Measurements from ENCODE around the gene LTB4R2. TPM values are rescaled to one million over a fixed set of nuclear protein-coding genes. Genes with fewer than 3 reads are reported as not detected.

The LTB4R2 gene
- total and polyA plus RNA-seq, 2 of the 8 experiments (the other 6 are each of a cell fraction or from before 2014, with no cell fraction given), result 5.3 to 6.7 TPM

DNA sequence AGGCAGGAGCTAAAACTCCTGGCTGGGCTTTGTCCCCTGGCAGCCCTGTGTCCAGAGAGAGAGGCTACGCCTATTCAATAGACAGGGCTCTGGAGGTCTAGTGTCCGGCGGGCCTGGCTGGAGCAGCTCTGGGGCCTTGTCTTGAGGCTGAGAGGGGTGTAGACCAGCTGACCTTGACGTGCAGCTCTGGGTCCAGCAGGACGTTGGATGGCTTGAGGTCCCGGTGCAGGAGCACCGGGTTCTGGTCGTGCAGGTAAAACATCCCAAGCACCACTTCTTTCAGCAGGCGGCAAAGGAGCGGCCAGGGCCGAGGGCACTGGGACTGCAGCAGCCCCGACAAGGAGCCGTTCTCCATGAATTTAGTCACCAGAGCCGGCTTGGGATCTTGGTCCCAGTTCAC is 28.9 kb downstream of the LTB4R2 start:
- no peak overlapping the region for H3K18ac ChIP-seq (ENCODE audit: extremely low read depth, low read length)
- H3K23me2 ChIP-seq (ENCODE audit: low read depth, low read length), result peaks cover 19% of the 10 kb centered on the region; the same call in 1 of the 2 replicates
- H3K79me2 ChIP-seq (ENCODE audit: control insufficient read depth in 1 of 2, insufficient read depth in 2 of 2, low read length in 2 of 2), result no peaks in the 10 kb centered on the region
- CTCF ChIA-PET (ENCODE audit: partially characterized antibody), result interaction anchor here (0.9 to 27.8 kb wide), 10 partner anchors 9 to 222 kb away, joined by 3 to 664 read pairs (median 5); partner anchors contain the start of genes CBLN3, KHNYN, LTB4R2 and NFATC4
- peaks cover 60 to 81% (median 79%) of the 10 kb centered on the region in 4 experiments for H3K27me3 ChIP-seq (replicated peaks in 1 of 4; ENCODE audit: control insufficient read depth in 3 of 4, extremely low read depth in 1 of 4, insufficient read depth in 3 of 4, low read length in 3 of 4)
- no peak overlapping the region for H3K14ac ChIP-seq (ENCODE audit: insufficient read length)
- no peak for TF ChIP-seq CEBPB (IDR thresholded peaks at IDR 0.05; ENCODE audit: low read depth, low read length)
- no peak for TF ChIP-seq GABPA (IDR thresholded peaks at IDR 0.05; ENCODE audit: borderline replicate concordance, insufficient read depth, low read length)
- TF ChIP-seq CHD1 (IDR thresholded peaks at IDR 0.05; ENCODE audit: low read depth, low read length), result no peak
- no peak for TF ChIP-seq NRF1 (IDR thresholded peaks at IDR 0.05; ENCODE audit: low read depth, low read length)
- TF ChIP-seq CHD2 (IDR thresholded peaks at IDR 0.05; ENCODE audit: low read length), result no peak
- no peak for TF ChIP-seq TAF7 (optimal IDR thresholded peaks at IDR 0.05; ENCODE audit: borderline replicate concordance, low read depth, low read length)
- no peak for TF ChIP-seq SIRT6 (IDR thresholded peaks at IDR 0.05; ENCODE audit: low read length)
- no peak for TF ChIP-seq ZNF274 (IDR thresholded peaks at IDR 0.05; ENCODE audit: borderline replicate concordance, extremely low read depth, low read length)
- TF ChIP-seq BRCA1 (IDR thresholded peaks at IDR 0.05; ENCODE audit: low read depth, low read length), result no peak
- no peak for TF ChIP-seq HDAC2 (IDR thresholded peaks at IDR 0.05; ENCODE audit: borderline replicate concordance in 1 of 2, low read depth in 2 of 2, low read length in 2 of 2)
- no peak for TF ChIP-seq GTF2F1 (IDR thresholded peaks at IDR 0.05; ENCODE audit: borderline replicate concordance, low read depth, low read length)
- TF ChIP-seq SP2 (IDR thresholded peaks at IDR 0.05; ENCODE audit: low read length), result no peak
- no peak for TF ChIP-seq RXRA (IDR thresholded peaks at IDR 0.05; ENCODE audit: insufficient read depth, low read depth, low read length)
- H2BK12ac ChIP-seq (ENCODE audit: low read depth, low read length), result no peak overlapping the region
- no peaks in the 10 kb centered on the region for H3K79me1 ChIP-seq (ENCODE audit: low read depth, low read length)
- H2BK120ac ChIP-seq (replicated peaks; ENCODE audit: low read depth, low read length), result no peak overlapping the region
- no peak overlapping the region; the same call in 1 of the 2 replicates for H4K8ac ChIP-seq (ENCODE audit: extremely low read depth, insufficient read depth, low read length)
- DNase-seq (ENCODE audit: low read depth in 1 of 2, low spot score in 2 of 2) (no peak), FAIRE-seq (no peak)
- H3K23ac ChIP-seq (ENCODE audit: insufficient read length), result no peak overlapping the region
- H3K9ac ChIP-seq (replicated peaks in 1 of 4; ENCODE audit: extremely low read depth in 1 of 4, low read depth in 3 of 4, low read length in 3 of 4), result no peak overlapping the region
- peak overlapping the region; percentile 58 to 100 for H3K4me2 ChIP-seq (ENCODE audit: insufficient read depth in 1 of 2, low read depth in 2 of 2, low read length in 2 of 2)
- H2AFZ ChIP-seq (ENCODE audit: low read length), result peak overlapping the region; percentile 70
- H2AK5ac ChIP-seq (ENCODE audit: low read depth, low read length), result no peak overlapping the region
- no peak overlapping the region for H3K56ac ChIP-seq (replicated peaks; ENCODE audit: insufficient read length, low read depth, low read length)
- peaks cover 0 to 14% (median 4%) of the 10 kb centered on the region in 4 experiments; a peak in 5 of 7 replicates for H3K4me1 ChIP-seq (replicated peaks in 1 of 4; ENCODE audit: control insufficient read depth in 3 of 4, insufficient read depth in 4 of 4, low read length in 3 of 4)
- H3K27ac ChIP-seq (ENCODE audit: low read depth, low read length), result no peak overlapping the region
- no peaks in the 10 kb centered on the region for H3K9me3 ChIP-seq (ENCODE audit: insufficient read depth in 2 of 2, low read depth in 1 of 2, low read length in 1 of 2)
- 72% methylated on average over 14 of the region's 14 CpGs; no CpG with 5 or more reads in 1 of the 2 experiments for WGBS, 2 experiments (ENCODE audit: extremely low coverage in 1 of 2, insufficient coverage in 1 of 2, insufficient read length in 1 of 2, insufficient replicate concordance in 2 of 2, low coverage in 1 of 2, low lambda C conversion rate in 2 of 2, missing lambda C conversion rate in 1 of 2)
- no peak overlapping the region for H2BK20ac ChIP-seq (ENCODE audit: low read length)
- H4K5ac ChIP-seq (ENCODE audit: insufficient read length, low read depth, low read length), result no peak overlapping the region
- no peak overlapping the region for H4K91ac ChIP-seq (replicated peaks; ENCODE audit: insufficient read length, low read length)
- peak overlapping the region; percentile 43 to 72 (median 57); a peak in 7 of 8 replicates for H3K4me3 ChIP-seq (ENCODE audit: extremely low read depth in 1 of 4, insufficient read depth in 2 of 4, low read depth in 3 of 4, low read length in 4 of 4)
- no peak overlapping the region for H2BK15ac ChIP-seq (ENCODE audit: low read length)
- no peak overlapping the region for H2BK5ac ChIP-seq (ENCODE audit: low read depth, low read length)
- POLR2A ChIA-PET (ENCODE audit: partially characterized antibody), result interaction anchor here (1.1 to 1.7 kb wide), 4 partner anchors 13 to 132 kb away, joined by 3 to 4 read pairs (median 4); no protein-coding TSS in a partner anchor
- H3K4ac ChIP-seq (replicated peaks; ENCODE audit: insufficient read length, low read depth, low read length), result no peak overlapping the region
- H4K20me1 ChIP-seq (replicated peaks in 1 of 2; ENCODE audit: control insufficient read depth in 1 of 2, insufficient read depth in 2 of 2, low read length in 2 of 2), result peaks cover 0 to 2% of the 10 kb centered on the region in 2 experiments
- H3K36me3 ChIP-seq (ENCODE audit: control insufficient read depth in 2 of 4, insufficient read depth in 4 of 4, low read length in 3 of 4), result no peaks in the 10 kb centered on the region
